Karpas-422 (cell line): ENCODE measurements around the gene GPLD1. TPM values are rescaled to one million over a fixed set of nuclear protein-coding genes. Genes with fewer than 3 reads are reported as not detected.

Experiments used
- DNase-seq: peaks from one replicate; pipeline ENCODE4 v3.0.0-alpha.2; 2015
- H2AFZ ChIP-seq: fragments of 200-600 bp; sonication (generic); 2 replicates; pipeline ENCODE4 v1.6.1; 2014; ENCODE audit warnings: antibody characterized with exemption, low read length, mixed read lengths
- H3K27ac ChIP-seq: fragments of 200-600 bp; sonication (generic); 2 replicates; pipeline ENCODE4 v1.5.1; 2014; ENCODE audit warnings: mild to moderate bottlenecking, low read length, moderate library complexity
- H3K27me3 ChIP-seq: fragments of 200-600 bp; sonication (generic); 2 replicates; pipeline ENCODE4 v1.6.1; 2014; ENCODE audit warnings: low read length, mixed read lengths
- H3K36me3 ChIP-seq: fragments of 200-600 bp; sonication (generic); 2 replicates; pipeline ENCODE4 v1.6.1; 2014; ENCODE audit warnings: low read length, mixed read lengths; ENCODE audit not compliant: insufficient read depth
- H3K4me1 ChIP-seq: fragments of 200-600 bp; sonication (generic); 2 replicates; pipeline ENCODE4 v1.6.1; 2014; ENCODE audit warnings: mild to moderate bottlenecking, low read length, mixed read lengths
- H3K4me2 ChIP-seq: fragments of 200-600 bp; sonication (generic); 2 replicates; pipeline ENCODE4 v1.6.1; 2014; ENCODE audit warnings: low read length, low read depth, mild to moderate bottlenecking; ENCODE audit not compliant: poor library complexity, severe bottlenecking
- H3K4me3 ChIP-seq: fragments of 200-600 bp; sonication (generic); 2 replicates; pipeline ENCODE4 v1.5.1; 2014; ENCODE audit warnings: mild to moderate bottlenecking, antibody characterized with exemption, low read length, mixed read lengths
- H3K79me2 ChIP-seq: fragments of 200-600 bp; sonication (generic); 2 replicates; pipeline ENCODE4 v1.6.1; 2014; ENCODE audit warnings: mild to moderate bottlenecking, low read length, mixed read lengths
- H3K9ac ChIP-seq: fragments of 200-600 bp; sonication (generic); 2 replicates; pipeline ENCODE4 v1.6.0; 2014; ENCODE audit warnings: low read length
- H3K9me2 ChIP-seq: fragments of 200-600 bp; sonication (generic), shearing (Covaris generic); replicated peaks from 2 replicates; pipeline ENCODE4 v1.6.0; 2014; ENCODE audit warnings: mild to moderate bottlenecking, low read length, moderate library complexity; ENCODE audit not compliant: insufficient read depth
- H3K9me3 ChIP-seq: fragments of 300-700, 200-600 bp; sonication (generic); 2 replicates; pipeline ENCODE4 v1.6.1; 2014; ENCODE audit warnings: low read length, mixed read lengths
- H4K20me1 ChIP-seq: fragments of 200-600 bp; sonication (generic); 2 replicates; pipeline ENCODE4 v1.6.1; 2014; ENCODE audit warnings: mild to moderate bottlenecking, antibody characterized with exemption, low read length, low read depth; ENCODE audit not compliant: insufficient read depth
- total RNA-seq: library from RNA; depleted of rRNA; stranded (reverse); fragments of >200 nt; shearing (Covaris generic); gene quantifications from 2 replicates; pipeline ENCODE4 v1.2.3, GENCODE V29; 2014; ENCODE audit warnings: low replicate concordance

GPLD1 gene
- total RNA-seq, 1 experiment from 2014 or later: 9.0 TPM

DNA sequence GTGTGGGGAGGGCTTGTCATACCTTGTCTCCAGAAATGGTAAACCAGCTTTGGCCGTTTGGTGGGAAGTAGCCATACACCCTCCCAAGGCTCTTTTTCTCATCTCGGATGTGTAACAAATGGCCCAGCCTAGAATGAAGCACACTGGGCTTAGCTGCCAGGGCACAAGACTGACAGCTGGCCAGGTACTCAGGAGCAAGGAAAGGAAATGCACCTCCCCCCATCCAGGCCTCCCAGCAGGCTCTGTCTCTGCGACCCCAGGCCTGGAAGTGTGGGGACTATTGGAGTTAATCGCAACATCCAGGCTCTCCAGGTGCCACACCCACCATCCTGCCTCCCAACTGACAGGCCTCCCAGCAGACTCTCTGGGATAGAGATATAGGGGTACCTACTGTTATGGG is 43.7 kb downstream of the GPLD1 start:
- no peaks in the 10 kb centered on the region for H3K9me2 ChIP-seq
- no peak overlapping the region for H2AFZ ChIP-seq
- no peaks in the 10 kb centered on the region for H3K27me3 ChIP-seq
- no peak for DNase-seq
- no peaks in the 10 kb centered on the region for H3K4me1 ChIP-seq
- no peaks in the 10 kb centered on the region for H3K79me2 ChIP-seq
- H3K4me3 ChIP-seq: no peak overlapping the region
- H3K9ac ChIP-seq: no peak overlapping the region
- H3K9me3 ChIP-seq: no peaks in the 10 kb centered on the region
- no peaks in the 10 kb centered on the region for H4K20me1 ChIP-seq
- no peak overlapping the region for H3K27ac ChIP-seq
- no peaks in the 10 kb centered on the region for H3K36me3 ChIP-seq
- H3K4me2 ChIP-seq: no peak overlapping the region

DNA sequence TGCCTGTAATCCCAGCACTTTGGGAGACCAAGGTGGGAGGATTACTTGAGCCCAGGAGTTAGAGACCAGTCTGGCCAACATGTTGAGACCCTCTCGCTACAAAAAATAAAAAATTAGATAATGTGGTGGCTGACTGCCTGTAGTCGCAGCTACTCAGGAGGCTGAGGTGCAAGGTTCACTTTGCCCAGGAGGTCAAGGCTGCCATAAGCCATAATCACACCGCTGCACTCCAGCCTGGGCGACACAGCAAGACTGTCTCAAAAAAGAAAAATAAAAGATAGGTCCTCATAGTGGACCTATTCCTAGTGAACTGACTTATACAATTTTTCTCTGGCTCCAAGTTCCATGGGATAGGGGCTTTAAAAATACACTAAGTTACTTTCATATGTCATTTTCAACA is 44.8 kb downstream of the GPLD1 start:
- Histone ChIP-seq H3K4me2 (no peak overlapping the region), H3K9me3 (no peaks in the 10 kb centered on the region), H3K4me3 (no peak overlapping the region), H3K9me2 (no peaks in the 10 kb centered on the region), H2AFZ (no peak overlapping the region), H3K79me2 (no peaks in the 10 kb centered on the region), H3K9ac (no peak overlapping the region), H3K27me3 (no peaks in the 10 kb centered on the region), H3K36me3 (no peaks in the 10 kb centered on the region), H3K27ac (no peak overlapping the region), H3K4me1 (no peaks in the 10 kb centered on the region), H4K20me1 (no peaks in the 10 kb centered on the region)
- DNase-seq: no peak

GRCh38 chr6:24441599-24441904 is 47.8 kb downstream of the GPLD1 start:
- H4K20me1 ChIP-seq: no peaks in the 10 kb centered on the region
- DNase-seq: no peak
- no peaks in the 10 kb centered on the region for H3K27me3 ChIP-seq
- no peak overlapping the region for H3K9ac ChIP-seq
- no peaks in the 10 kb centered on the region for H3K36me3 ChIP-seq
- H3K4me1 ChIP-seq: no peaks in the 10 kb centered on the region
- H3K79me2 ChIP-seq: no peaks in the 10 kb centered on the region
- no peaks in the 10 kb centered on the region for H3K9me2 ChIP-seq
- no peak overlapping the region for H2AFZ ChIP-seq
- H3K9me3 ChIP-seq: no peaks in the 10 kb centered on the region
- no peak overlapping the region for H3K4me2 ChIP-seq
- no peak overlapping the region for H3K27ac ChIP-seq
- no peak overlapping the region for H3K4me3 ChIP-seq

- Histone ChIP-seq H3K9ac (no peak overlapping the region), H3K9me2 (no peaks in the 10 kb centered on the region), H3K4me1 (no peaks in the 10 kb centered on the region), H3K79me2 (no peaks in the 10 kb centered on the region), H3K4me2 (no peak overlapping the region), H3K36me3 (no peaks in the 10 kb centered on the region), H3K27ac (no peak overlapping the region), H2AFZ (no peak overlapping the region), H3K4me3 (no peak overlapping the region), H4K20me1 (no peaks in the 10 kb centered on the region), H3K9me3 (no peaks in the 10 kb centered on the region), H3K27me3 (no peaks in the 10 kb centered on the region)
- no peak for DNase-seq
Observed at GRCh38 chr6:24440897-24441598, 48.3 kb downstream of the GPLD1 start.

GRCh38 chr6:24439858-24440539 is 49.4 kb downstream of the GPLD1 start:
- H3K9me2 ChIP-seq: no peaks in the 10 kb centered on the region
- no peaks in the 10 kb centered on the region for H3K9me3 ChIP-seq
- H3K27ac ChIP-seq: no peak overlapping the region
- H3K9ac ChIP-seq: no peak overlapping the region
- H2AFZ ChIP-seq: no peak overlapping the region
- no peak for DNase-seq
- H3K4me3 ChIP-seq: no peak overlapping the region
- no peaks in the 10 kb centered on the region for H3K79me2 ChIP-seq
- H3K4me2 ChIP-seq: no peak overlapping the region
- H3K27me3 ChIP-seq: no peaks in the 10 kb centered on the region
- H3K36me3 ChIP-seq: no peaks in the 10 kb centered on the region
- H4K20me1 ChIP-seq: no peaks in the 10 kb centered on the region
- no peaks in the 10 kb centered on the region for H3K4me1 ChIP-seq

GRCh38 chr6:24436979-24437378 is 52.4 kb downstream of the GPLD1 start:
- Histone ChIP-seq H3K4me2 (no peak overlapping the region), H3K79me2 (no peaks in the 10 kb centered on the region), H3K9me3 (no peaks in the 10 kb centered on the region), H3K9ac (no peak overlapping the region), H3K4me3 (no peak overlapping the region), H3K27ac (no peak overlapping the region), H3K9me2 (no peaks in the 10 kb centered on the region), H3K4me1 (no peaks in the 10 kb centered on the region), H4K20me1 (no peaks in the 10 kb centered on the region), H3K36me3 (no peaks in the 10 kb centered on the region), H2AFZ (no peak overlapping the region), H3K27me3 (no peaks in the 10 kb centered on the region)
- no peak for DNase-seq

- no peak overlapping the region for H3K27ac ChIP-seq
- H3K9me3 ChIP-seq: no peaks in the 10 kb centered on the region
- H3K36me3 ChIP-seq: 0 out of 2 replicates have a peak, but pooled peaks cover 4% of the 10 kb centered on the region
- H2AFZ ChIP-seq: no peak overlapping the region
- H3K4me2 ChIP-seq: no peak overlapping the region
- no peaks in the 10 kb centered on the region for H3K27me3 ChIP-seq
- no peak overlapping the region for H3K4me3 ChIP-seq
- no peaks in the 10 kb centered on the region for H3K4me1 ChIP-seq
- no peaks in the 10 kb centered on the region for H4K20me1 ChIP-seq
- no peaks in the 10 kb centered on the region for H3K9me2 ChIP-seq
- DNase-seq: no peak
- no peak overlapping the region for H3K9ac ChIP-seq
- no peaks in the 10 kb centered on the region for H3K79me2 ChIP-seq
Observed at GRCh38 chr6:24432611-24433010, 56.8 kb downstream of the GPLD1 start.

DNA sequence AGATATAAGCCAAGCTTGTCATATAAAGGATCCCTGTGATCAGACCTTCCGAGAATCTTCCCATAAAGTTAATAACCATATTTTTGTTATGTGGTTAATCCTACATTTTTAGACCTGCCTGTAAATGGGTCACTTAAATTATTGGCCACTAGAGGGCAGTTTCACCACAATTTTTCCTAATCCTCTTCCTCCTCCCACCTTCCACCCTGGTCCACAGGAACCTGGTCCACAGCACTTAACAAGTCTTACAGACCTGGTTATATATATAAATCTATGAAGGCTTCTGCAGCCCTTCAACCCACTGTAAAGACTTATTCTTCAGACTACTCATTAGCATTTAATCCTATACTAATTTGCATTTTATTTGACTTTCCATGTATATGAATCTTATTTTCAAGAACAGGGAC is 58.3 kb downstream of the GPLD1 start:
- H4K20me1 ChIP-seq: no peaks in the 10 kb centered on the region
- no peaks in the 10 kb centered on the region for H3K79me2 ChIP-seq
- H3K27me3 ChIP-seq: no peaks in the 10 kb centered on the region
- H3K9me2 ChIP-seq: no peaks in the 10 kb centered on the region
- H3K4me1 ChIP-seq: no peaks in the 10 kb centered on the region
- H3K4me2 ChIP-seq: no peak overlapping the region
- H3K36me3 ChIP-seq: peaks cover 8% of the 10 kb centered on the region; the same call in 1 of the 2 replicates
- DNase-seq: peak; percentile 77
- no peak overlapping the region for H2AFZ ChIP-seq
- H3K4me3 ChIP-seq: no peak overlapping the region
- H3K27ac ChIP-seq: no peak overlapping the region
- H3K9me3 ChIP-seq: no peaks in the 10 kb centered on the region
- no peak overlapping the region for H3K9ac ChIP-seq
